Measurements from ENCODE around the gene IER5.

DNA sequence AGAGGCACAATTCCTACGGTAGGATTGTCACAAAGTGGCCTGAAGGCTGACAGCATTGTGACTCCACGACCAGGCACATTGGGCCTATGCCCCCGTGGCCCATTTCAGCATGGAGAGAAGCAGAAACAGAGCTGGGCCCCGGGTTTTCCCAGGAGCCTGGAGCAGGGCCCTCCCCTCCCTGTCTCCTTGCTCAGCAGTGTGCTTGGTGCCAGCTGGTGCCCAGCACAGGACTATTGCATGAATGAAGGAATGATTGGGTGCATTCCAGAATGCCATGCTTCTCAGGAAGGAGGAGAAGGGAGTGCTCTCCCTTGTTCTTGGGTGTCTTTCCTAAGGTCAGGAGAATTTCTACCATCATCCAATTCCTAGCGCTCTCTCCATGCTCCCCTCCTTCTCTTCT is 33.7 kb downstream of the IER5 start:
- TF ChIP-seq, protein P1, sequence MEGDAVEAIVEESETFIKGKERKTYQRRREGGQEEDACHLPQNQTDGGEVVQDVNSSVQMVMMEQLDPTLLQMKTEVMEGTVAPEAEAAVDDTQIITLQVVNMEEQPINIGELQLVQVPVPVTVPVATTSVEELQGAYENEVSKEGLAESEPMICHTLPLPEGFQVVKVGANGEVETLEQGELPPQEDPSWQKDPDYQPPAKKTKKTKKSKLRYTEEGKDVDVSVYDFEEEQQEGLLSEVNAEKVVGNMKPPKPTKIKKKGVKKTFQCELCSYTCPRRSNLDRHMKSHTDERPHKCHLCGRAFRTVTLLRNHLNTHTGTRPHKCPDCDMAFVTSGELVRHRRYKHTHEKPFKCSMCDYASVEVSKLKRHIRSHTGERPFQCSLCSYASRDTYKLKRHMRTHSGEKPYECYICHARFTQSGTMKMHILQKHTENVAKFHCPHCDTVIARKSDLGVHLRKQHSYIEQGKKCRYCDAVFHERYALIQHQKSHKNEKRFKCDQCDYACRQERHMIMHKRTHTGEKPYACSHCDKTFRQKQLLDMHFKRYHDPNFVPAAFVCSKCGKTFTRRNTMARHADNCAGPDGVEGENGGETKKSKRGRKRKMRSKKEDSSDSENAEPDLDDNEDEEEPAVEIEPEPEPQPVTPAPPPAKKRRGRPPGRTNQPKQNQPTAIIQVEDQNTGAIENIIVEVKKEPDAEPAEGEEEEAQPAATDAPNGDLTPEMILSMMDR (IDR thresholded peaks at IDR 0.05) = no peak
- no peak for TF ChIP-seq POLR2A (IDR thresholded peaks at IDR 0.05)

Data from thyroid gland (tissue), 4 donors.